Suprapubic skin (tissue), 4 donors: ENCODE measurements around the gene AKR7A2. TPM values are rescaled to one million over a fixed set of nuclear protein-coding genes. Genes with fewer than 3 reads are reported as not detected.
"Not testable (repeated sequence)": the region's sequence is repeated elsewhere in the genome, so short reads cannot be mapped to it uniquely, and the experiment has no call there.

Source experiments
- DNase-seq, 2 donors: peaks; one replicate each; pipeline ENCODE4 v3.0.0-alpha.2; 2019; ENCODE audit warnings: low spot score in 2 of 2
- H3K27ac ChIP-seq: fragments of 200-600 bp; sonication (generic); one replicate; pipeline ENCODE4 v1.5.1; 2019
- H3K27me3 ChIP-seq: fragments of 200-600 bp; sonication (generic); one replicate; pipeline ENCODE4 v1.5.1; 2019
- H3K36me3 ChIP-seq: fragments of 200-600 bp; sonication (generic); one replicate; pipeline ENCODE4 v1.5.1; 2019
- H3K4me1 ChIP-seq: fragments of 200-600 bp; sonication (generic); one replicate; pipeline ENCODE4 v1.5.1; 2019
- H3K4me3 ChIP-seq: fragments of 200-600 bp; sonication (generic); one replicate; pipeline ENCODE4 v1.5.1; 2019; ENCODE audit warnings: mild to moderate bottlenecking
- H3K9me3 ChIP-seq: fragments of 200-600 bp; sonication (generic); one replicate; pipeline ENCODE4 v1.5.1; 2019
- EP300 ChIP-seq: sonication (generic); formaldehyde crosslinking; IDR thresholded peaks from one replicate; pipeline ENCODE4 v1.6.1; 2017; ENCODE audit warnings: antibody characterized with exemption
- POLR2A ChIP-seq, 2 donors: fragments of 450-650 bp; IDR thresholded peaks; one replicate each; pipeline ENCODE4 v1.6.1; 2017; ENCODE audit warnings: antibody characterized with exemption in 2 of 2, mild to moderate bottlenecking in 2 of 2, moderate library complexity in 2 of 2
- POLR2AphosphoS5 ChIP-seq, 3 donors: sonication (generic); formaldehyde crosslinking; IDR thresholded peaks; one replicate each; pipeline ENCODE4 v1.6.1; 2017; ENCODE audit warnings: antibody characterized with exemption in 3 of 3
- WGBS: methylation state at CpG from one replicate; pipeline ENCODE4 v1.1.5; 2018; 5-methylcytosine and 5-hydroxymethylcytosine counted together
- total RNA-seq, 4 donors: library from RNA; depleted of rRNA; stranded (reverse); fragments of >200 nt; gene quantifications; one replicate each; pipeline ENCODE4 v1.1.0, GENCODE V29; 2016
- TF ChIP-seq, protein P1 (sequence below), 2 donors: fragments of 200-600 bp in 1 of 2; fragments of 450-650 bp in 1 of 2; sonication (generic) in 1 of 2; IDR thresholded peaks; one replicate each; pipeline ENCODE4 v1.5.1; 2016 to 2019; ENCODE audit warnings: antibody characterized with exemption in 2 of 2, mild to moderate bottlenecking in 1 of 2, moderate library complexity in 1 of 2

The AKR7A2 gene
- total RNA-seq, 4 donors from 2014 or later = 64.8 to 95.6 (median 69.4) TPM

DNA sequence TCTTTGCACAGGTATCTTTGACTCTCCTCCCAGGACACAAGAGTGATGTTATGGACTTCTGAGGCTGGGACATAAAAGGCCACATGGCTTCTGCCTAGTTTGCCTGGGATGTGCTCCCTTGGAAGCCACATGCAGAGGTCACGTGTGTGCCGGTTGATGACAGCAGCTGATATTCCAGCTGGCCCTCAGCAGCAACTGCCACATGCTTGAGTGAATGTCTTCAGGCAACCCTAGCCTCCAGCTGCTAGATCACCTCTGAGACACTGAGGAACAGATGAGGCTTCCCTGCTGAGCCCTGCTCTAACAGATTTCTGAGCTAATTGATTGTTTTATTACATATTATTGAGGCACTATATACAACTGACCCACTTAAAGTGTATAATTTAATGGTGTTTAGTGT is 11.7 kb downstream of the AKR7A2 start:
- TF ChIP-seq POLR2A (IDR thresholded peaks at IDR 0.05) = no peak
- TF ChIP-seq, protein P1, sequence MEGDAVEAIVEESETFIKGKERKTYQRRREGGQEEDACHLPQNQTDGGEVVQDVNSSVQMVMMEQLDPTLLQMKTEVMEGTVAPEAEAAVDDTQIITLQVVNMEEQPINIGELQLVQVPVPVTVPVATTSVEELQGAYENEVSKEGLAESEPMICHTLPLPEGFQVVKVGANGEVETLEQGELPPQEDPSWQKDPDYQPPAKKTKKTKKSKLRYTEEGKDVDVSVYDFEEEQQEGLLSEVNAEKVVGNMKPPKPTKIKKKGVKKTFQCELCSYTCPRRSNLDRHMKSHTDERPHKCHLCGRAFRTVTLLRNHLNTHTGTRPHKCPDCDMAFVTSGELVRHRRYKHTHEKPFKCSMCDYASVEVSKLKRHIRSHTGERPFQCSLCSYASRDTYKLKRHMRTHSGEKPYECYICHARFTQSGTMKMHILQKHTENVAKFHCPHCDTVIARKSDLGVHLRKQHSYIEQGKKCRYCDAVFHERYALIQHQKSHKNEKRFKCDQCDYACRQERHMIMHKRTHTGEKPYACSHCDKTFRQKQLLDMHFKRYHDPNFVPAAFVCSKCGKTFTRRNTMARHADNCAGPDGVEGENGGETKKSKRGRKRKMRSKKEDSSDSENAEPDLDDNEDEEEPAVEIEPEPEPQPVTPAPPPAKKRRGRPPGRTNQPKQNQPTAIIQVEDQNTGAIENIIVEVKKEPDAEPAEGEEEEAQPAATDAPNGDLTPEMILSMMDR (IDR thresholded peaks at IDR 0.05) = no peak
- Histone ChIP-seq H3K27ac (no peak overlapping the region), H3K27me3 (no peaks in the 10 kb centered on the region), H3K36me3 (peaks cover 35% of the 10 kb centered on the region), H3K9me3 (no peaks in the 10 kb centered on the region), H3K4me1 (no peaks in the 10 kb centered on the region), H3K4me3 (no peak overlapping the region)
- WGBS = 93% methylated on average over 2 of the region's 2 CpGs
- DNase-seq = no peak

DNA sequence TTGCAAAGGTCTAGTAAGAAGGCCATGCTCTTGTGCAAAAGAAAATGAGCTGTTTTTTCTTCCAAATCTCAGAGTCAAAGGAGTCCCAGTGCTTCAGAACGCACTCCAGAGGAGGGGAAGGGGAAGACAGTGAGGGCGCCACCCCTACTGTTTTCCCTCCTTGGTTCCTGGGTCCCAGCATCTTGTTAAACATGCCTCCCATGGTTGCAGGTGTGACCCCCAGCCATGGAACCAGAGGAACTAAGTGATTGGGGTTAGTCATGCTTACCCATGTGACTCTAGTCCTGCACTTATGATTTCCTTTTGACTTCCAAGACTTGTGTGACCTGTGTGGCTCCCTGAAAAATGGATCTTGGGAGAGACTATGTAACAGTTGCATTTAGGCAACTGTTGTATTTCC is 17.3 kb downstream of the AKR7A2 start:
- TF ChIP-seq POLR2AphosphoS5 (IDR thresholded peaks at IDR 0.05) (no peak), POLR2A (IDR thresholded peaks at IDR 0.05) (no peak), EP300 (no peak)
- TF ChIP-seq, protein P1 (IDR thresholded peaks at IDR 0.05) = no peak
- Histone ChIP-seq H3K36me3 (peaks cover 7% of the 10 kb centered on the region), H3K9me3 (peaks cover 3% of the 10 kb centered on the region), H3K4me1 (no peaks in the 10 kb centered on the region), H3K27me3 (no peaks in the 10 kb centered on the region), H3K4me3 (no peak overlapping the region), H3K27ac (no peak overlapping the region)
- WGBS = 94% methylated on average over 2 of the region's 2 CpGs
- no peak for DNase-seq

DNA sequence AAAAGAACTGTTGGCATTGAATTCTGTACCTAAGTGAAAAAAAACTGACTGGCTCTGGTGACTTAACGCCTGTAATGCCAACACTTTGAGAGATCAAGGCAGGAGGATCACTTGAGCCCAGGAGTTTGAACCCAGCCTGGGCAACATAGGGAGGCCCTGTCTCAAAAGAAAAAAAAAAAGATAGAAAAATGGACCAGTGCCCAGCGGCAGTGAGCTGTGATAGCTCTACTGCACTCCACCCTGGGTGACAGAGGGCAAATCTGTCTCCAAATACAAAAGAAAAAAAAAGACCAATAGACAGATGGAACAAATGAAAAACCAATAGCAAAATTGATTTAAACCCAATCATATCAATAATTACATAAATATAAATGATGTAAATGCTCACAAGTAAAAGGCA is 22.7 kb downstream of the AKR7A2 start:
- Histone ChIP-seq H3K27ac (no peak overlapping the region), H3K4me3 (peak overlapping the region; percentile 46), H3K36me3 (peaks cover 16% of the 10 kb centered on the region), H3K27me3 (no peaks in the 10 kb centered on the region), H3K9me3 (peaks cover 3% of the 10 kb centered on the region), H3K4me1 (peaks cover 9% of the 10 kb centered on the region)
- DNase-seq = no peak
- no peak for TF ChIP-seq POLR2AphosphoS5 (IDR thresholded peaks at IDR 0.05)
- TF ChIP-seq EP300 = no peak
- no peak for TF ChIP-seq POLR2A (IDR thresholded peaks at IDR 0.05)
- TF ChIP-seq, protein P1 (IDR thresholded peaks at IDR 0.05) = no peak
- WGBS = 31% methylated on average over 2 of the region's 2 CpGs

DNA sequence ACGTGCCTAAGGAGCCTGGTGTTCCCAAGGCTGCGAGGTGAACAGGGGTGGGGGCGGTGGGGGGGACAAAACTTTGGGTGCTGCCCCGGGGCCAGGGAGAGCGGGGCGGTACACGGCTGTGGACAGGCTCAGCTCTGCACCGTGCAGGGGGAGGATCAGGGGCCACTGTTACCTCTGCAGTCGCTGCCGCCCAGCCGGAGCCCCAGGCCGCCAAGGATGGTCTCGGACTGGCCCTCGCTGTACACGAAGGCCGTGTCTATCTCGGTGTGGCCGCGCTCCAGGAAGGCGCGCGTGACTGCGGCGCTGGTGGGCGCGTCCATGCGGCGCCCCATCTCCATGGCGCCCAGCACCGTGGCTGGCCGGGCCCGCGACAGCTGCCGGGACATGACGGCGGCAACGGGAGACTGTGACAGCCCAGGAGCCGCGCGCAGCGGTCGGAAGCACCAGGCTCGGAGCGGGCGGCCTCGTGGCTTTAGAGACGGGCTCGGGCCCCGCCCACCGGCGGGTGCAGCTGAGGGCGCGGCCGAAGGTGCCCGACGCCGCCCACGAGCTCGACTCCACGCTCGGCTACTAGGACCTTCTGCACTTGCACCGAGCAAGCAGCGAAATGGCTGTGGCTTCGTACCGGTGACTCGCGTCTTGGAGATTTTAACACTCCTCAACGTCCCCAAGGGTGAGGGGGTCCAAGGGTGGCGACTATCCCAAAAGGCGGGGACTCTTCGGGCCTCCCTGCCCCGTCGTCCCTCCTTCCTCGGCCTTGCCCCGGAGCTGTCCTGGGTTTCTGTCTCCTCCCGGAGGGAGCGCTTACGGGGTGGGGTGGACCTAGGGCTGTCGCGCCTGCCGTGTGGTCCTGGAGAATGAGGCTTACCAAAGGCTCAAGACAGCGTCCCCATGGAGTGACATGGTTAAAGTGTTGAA is 23.4 kb downstream of the AKR7A2 start, which contains the start of gene AKR7A3:
AKR7A3 (minus strand) TSS at position 447 of the 918 bp plus-strand sequence; CDS start at position 386, 61 bp downstream.
- H3K4me1 ChIP-seq, DNase-seq, H3K9me3 ChIP-seq, H3K27ac ChIP-seq, H3K27me3 ChIP-seq: not testable (repeated sequence)
- H3K4me3 ChIP-seq = peak within 1 kb of the TSS; percentile 46
- 25% methylated on average over 22 of the region's 82 CpGs for WGBS
- H3K36me3 ChIP-seq = peaks cover 17% of the 10 kb centered on the region

DNA sequence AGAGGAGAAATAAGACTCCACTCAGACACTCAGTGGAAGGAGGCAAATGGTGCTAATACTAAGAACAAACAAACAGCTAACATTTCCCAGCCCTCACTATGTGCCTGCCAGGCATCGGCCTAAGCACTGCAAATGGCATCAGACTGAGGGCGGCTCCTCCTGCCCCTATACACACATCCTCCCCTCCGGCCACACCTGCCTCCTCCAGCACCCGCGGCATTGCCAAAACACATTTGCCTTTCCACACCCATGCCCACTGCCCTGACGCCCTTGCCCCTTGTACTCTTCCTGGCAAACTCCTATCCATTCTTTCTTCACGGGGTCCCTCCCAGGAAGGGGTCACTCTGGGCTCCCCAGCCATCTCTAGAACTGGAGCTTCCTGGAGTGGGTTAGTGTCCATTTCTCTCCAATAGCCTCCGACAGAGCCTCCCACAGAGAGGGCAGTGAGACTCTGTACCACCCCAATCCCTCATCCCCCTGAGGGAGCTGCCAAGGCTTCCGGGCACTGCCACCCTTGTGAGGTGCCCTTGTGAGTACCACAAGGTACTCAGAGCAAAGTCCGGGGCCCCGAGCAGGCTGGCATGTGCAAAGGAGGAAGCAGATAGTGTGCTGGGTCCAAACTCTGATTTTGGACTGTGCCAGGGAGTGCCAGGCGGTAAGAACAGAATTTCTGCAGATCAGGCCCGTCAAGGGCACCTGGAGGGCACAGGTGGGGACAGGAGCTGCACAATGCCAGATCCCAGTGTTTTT is 24.3 kb downstream of the AKR7A2 start:
- Histone ChIP-seq H3K4me1 (peaks cover 9% of the 10 kb centered on the region), H3K27me3 (no peaks in the 10 kb centered on the region), H3K27ac (no peak overlapping the region), H3K4me3 (no peak overlapping the region), H3K9me3 (no peaks in the 10 kb centered on the region), H3K36me3 (peaks cover 17% of the 10 kb centered on the region)
- TF ChIP-seq POLR2AphosphoS5 (IDR thresholded peaks at IDR 0.05) = no peak
- TF ChIP-seq, protein P1 (IDR thresholded peaks at IDR 0.05) = no peak
- TF ChIP-seq EP300 = no peak
- TF ChIP-seq POLR2A (IDR thresholded peaks at IDR 0.05) = no peak
- DNase-seq = no peak
- 86% methylated on average over 13 of the region's 13 CpGs for WGBS

DNA sequence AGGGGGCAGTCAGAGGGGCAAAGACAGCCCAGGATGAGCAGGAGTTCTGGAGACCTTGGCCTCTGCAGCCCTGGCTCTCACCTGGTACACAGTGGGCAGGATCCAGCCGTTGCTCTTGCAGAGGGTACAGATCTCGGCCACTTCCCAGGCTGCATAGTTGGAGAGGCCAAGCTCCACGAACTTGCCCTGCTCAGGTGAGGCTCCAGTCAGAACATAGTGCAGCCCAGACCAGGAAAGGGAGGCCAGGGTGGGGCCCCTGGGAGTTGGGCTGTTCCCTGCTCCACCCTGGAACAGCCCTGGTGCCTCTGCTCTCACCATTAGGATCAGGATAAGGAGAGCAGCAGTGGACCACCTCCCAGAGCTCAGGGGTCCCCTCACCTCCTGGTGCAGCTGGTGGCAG is 26.1 kb downstream of the AKR7A2 start:
- not testable (repeated sequence) for H3K4me3 ChIP-seq, H3K4me1 ChIP-seq, H3K9me3 ChIP-seq, H3K27me3 ChIP-seq, DNase-seq, H3K27ac ChIP-seq
- H3K36me3 ChIP-seq = peaks cover 17% of the 10 kb centered on the region
- 82% methylated on average over 3 of the region's 3 CpGs for WGBS

DNA sequence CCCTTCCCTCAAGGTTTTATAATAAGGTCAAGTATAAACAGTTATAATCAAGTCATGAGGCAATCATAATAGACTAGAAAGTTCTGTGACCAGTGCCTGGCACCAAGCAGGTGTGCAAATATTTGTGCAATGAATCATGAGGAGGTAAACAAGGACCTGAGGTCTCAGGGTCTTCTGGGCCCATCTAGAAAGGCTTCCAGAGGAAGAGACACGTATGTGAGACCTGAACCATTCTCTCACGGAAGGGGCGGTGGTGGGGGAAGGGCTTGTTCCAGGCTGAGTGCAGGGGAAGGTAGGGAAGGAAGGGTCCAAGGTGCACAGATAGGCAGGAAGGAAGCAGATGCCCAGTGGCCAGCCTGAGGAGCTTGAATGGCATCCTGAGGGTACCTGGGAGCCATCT is 26.6 kb downstream of the AKR7A2 start:
- not testable (repeated sequence) for H3K27ac ChIP-seq, H3K4me1 ChIP-seq, H3K4me3 ChIP-seq, H3K27me3 ChIP-seq, H3K9me3 ChIP-seq, DNase-seq
- 95% methylated on average over 3 of the region's 3 CpGs for WGBS
- H3K36me3 ChIP-seq = peaks cover 17% of the 10 kb centered on the region
